Cerebellar cortex (tissue), 1 donor: ENCODE data around the gene NME5.
"Not testable (repeated sequence)": the region's sequence is repeated elsewhere in the genome, so short reads cannot be mapped to it uniquely, and the experiment has no call there.

Experiments used
- DNase-seq: peaks from one replicate; pipeline ENCODE4 v3.0.0-alpha.2; 2015; ENCODE audit warnings: low spot score

NME5 gene

DNA sequence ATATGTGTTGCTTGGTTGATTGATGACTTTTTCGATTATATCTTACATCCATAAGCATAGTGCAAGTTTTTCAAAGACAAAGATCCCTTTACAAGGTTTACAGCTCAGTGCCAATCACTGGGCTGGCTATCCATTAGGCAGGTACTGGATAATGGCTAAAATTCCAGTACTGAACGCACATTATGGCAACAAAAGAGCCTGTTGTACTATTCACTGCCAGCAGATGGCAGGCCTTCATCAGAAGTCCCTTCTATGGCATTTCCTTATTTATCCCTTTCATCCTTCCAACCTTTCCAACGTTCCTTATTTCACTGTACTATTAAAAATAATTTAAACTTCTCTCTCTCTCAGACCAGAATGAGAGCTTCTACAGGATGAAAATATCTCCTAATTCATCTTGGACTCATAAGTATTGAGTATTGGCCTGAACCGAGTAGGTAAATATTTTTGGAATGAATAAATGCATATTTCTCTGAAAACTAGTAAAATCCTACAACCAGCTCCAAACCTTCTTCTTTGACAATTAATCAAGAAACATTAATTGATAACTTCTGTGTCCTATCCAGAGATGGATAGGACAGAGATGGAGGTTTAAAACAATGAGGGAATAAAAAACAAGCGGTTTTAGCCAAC is 62.0 kb downstream of the NME5 start:
- DNase-seq, result peak; percentile 84

DNA sequence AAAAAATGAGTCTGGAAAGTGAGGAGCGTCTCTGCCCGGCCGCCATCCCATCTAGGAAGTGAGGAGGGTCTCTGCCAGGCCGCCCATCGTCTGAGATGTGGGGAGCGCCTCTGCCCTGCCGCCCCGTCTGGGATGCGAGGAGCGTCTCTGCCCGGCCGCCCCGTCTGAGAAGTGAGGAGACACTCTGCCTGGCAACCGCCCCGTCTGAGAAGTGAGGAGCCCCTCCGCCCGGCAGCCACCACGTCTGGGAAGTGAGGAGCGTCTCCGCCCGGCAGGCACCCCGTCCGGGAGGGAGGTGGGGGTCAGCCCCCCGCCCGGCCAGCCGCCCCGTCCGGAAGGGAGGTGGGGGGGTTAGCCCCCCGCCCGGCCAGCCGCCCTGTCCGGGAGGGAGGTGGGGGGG is 69.2 kb downstream of the NME5 start:
- DNase-seq, result not testable (repeated sequence)

DNA sequence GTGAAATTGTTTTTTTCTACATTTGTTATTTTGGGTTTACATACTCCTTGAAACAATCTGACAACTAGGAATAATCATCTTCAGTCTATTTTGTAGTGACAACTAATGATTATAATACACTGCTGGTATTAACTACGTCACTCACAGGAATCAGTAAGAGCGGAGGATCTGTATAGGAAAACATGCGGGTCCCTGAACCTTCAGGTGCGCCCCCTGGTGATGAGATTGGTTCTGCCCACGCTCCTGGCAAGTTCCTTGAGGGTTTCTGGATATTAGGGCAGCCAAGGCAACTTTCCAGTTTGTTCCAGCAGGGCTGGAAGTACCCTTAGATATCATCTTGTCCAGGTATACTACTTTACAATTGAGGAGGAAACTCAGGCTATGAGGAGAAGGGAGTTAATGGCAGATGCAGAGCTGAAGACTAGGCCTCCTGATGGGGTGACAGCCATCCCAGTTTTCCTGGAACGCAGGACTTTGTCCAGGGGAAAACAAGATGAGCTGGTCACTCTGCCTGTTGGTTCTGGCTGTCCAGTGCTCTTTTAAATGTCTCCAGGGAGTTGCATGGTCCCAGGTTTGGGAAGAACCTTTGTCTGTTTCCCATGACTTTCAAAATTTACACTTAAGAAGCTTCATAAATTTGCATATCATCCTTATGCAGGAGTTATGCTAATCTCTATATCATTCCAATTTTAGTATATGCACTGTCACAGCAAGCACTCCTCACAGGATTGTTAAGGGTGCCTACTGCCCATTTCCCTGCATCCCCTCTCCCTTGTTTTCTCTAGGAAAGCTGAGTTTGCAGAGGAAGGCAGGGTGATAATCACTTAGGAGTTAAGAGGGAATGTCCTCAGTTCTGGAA is 70.3 kb downstream of the NME5 start:
- peak; percentile 59 for DNase-seq

DNA sequence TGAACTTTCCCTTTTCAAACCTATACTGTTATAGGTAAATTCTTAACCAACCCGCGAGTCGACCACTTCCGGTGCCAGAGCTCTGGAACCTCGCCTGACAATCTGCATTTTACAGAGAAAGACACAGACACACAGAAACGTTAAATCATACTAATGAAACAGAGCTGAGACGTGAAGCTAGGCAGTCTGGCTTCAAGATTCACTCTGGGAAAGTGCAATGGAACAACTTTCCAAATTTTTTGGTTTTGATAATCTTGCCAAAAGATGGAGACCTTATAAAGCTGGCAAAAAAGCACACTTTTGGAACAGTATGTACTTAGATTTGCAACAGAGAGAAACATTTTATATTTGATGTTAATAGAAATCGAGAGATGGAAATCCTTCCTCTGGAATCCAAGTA is 71.3 kb downstream of the NME5 start:
- no peak for DNase-seq
